T follicular helper cell (primary cell): ENCODE measurements around the gene CLDN6.
A peak's percentile ranks its signal among the peaks of the same experiment; 100 is the strongest.
"Not testable (repeated sequence)": the region's sequence is repeated elsewhere in the genome, so short reads cannot be mapped to it uniquely, and the experiment has no call there.

Experiments used
- DNase-seq: peaks from one replicate; pipeline ENCODE4 v3.0.0-alpha.2; 2020; ENCODE audit warnings: low read depth
- total RNA-seq, 2 experiments: gene quantifications; one replicate each; lab custom pipeline; 2026; lab: John Stamatoyannopoulos, UW

The CLDN6 gene
- 0 to 0.04 reads per million in 2 experiments for total RNA-seq

- no peak for DNase-seq
These were observed at the start of gene CLDN6 for GRCh38 chr16:3017794-3018506. TSS of gene CLDN6 (minus strand) at chr16:3018183. CDS start at chr16:3016021, 2,162 bp downstream.

- no peak for DNase-seq
These were observed 48.4 kb upstream of the CLDN6 start for GRCh38 chr16:3066440-3066748.

- no peak for DNase-seq
These were observed 47.9 kb upstream of the CLDN6 start for GRCh38 chr16:3065742-3066439.

- peak; percentile 49 for DNase-seq
These were observed 47.2 kb upstream of the CLDN6 start, which contains the start of gene IL32 for GRCh38 chr16:3065069-3065741. TSS of gene IL32 (plus strand) at chr16:3065640. CDS start at chr16:3065812, 172 bp downstream.

GRCh38 chr16:3063625-3064386 lies 45.8 kb upstream of the CLDN6 start:
- no peak for DNase-seq

GRCh38 chr16:3062553-3062952 lies 44.6 kb upstream of the CLDN6 start:
- DNase-seq: no peak

- DNase-seq: no peak
These were observed 42.5 kb upstream of the CLDN6 start for GRCh38 chr16:3060339-3061127.

- no peak for DNase-seq
These were observed 41.8 kb upstream of the CLDN6 start for GRCh38 chr16:3059723-3060242.

- peak; percentile 76 for DNase-seq
These were observed 41.2 kb upstream of the CLDN6 start for GRCh38 chr16:3059041-3059722.

GRCh38 chr16:3058139-3059030 lies 40.4 kb upstream of the CLDN6 start:
- no peak for DNase-seq

- no peak for DNase-seq
These were observed 39.5 kb upstream of the CLDN6 start for GRCh38 chr16:3057181-3058138.

- DNase-seq: no peak
These were observed 38.6 kb upstream of the CLDN6 start for GRCh38 chr16:3056336-3057180.

- DNase-seq: not testable (repeated sequence)
These were observed 37.7 kb upstream of the CLDN6 start for GRCh38 chr16:3055734-3056115.

GRCh38 chr16:3054965-3055733 lies 37.2 kb upstream of the CLDN6 start:
- DNase-seq: no peak

- not testable (repeated sequence) for DNase-seq
These were observed 35.3 kb upstream of the CLDN6 start for GRCh38 chr16:3053330-3053710.

- not testable (repeated sequence) for DNase-seq
These were observed 34.8 kb upstream of the CLDN6 start for GRCh38 chr16:3052571-3053329.
